IMR-90 (cell line): ENCODE data around the gene PDZD2. TPM values are rescaled to one million over a fixed set of nuclear protein-coding genes. Genes with fewer than 3 reads are reported as not detected.

ENCODE experiments used
- ATAC-seq: fragments of 200-7000 bp; cut with Tn5 transposase; 2 replicates; pipeline ENCODE4 v1.9.1; 2020; ENCODE audit warnings: low read depth, mild to moderate bottlenecking, moderate library complexity
- BruUV-seq: library from RNA; stranded (reverse); fragments of 400-500 nt; replicated peaks from 2 replicates; lab custom pipeline; 2021; lab: Mats Ljungman, UMichigan
- CTCF ChIA-PET: fragments of 300-600 bp; formaldehyde crosslinking; extraction: SDS; loops from one replicate; lab custom pipeline; 2021; ENCODE audit warnings: antibody characterized with exemption; lab: Yijun Ruan, JAX
- POLR2A ChIA-PET: fragments of 300-600 bp; sonication (Branson Sonifier 250); formaldehyde crosslinking; loops from one replicate; lab custom pipeline; 2022; ENCODE audit warnings: antibody characterized with exemption; ENCODE audit not compliant: unreplicated experiment; lab: Charles Lee
- DNase-seq: peaks from one replicate; pipeline ENCODE4 v3.0.0; 2013
- H2AFZ ChIP-seq: replicated peaks from 2 replicates; pipeline ENCODE3; 2013; ENCODE audit warnings: low read length, mild to moderate bottlenecking; ENCODE audit not compliant: poor library complexity
- H2AK5ac ChIP-seq: 2 replicates; pipeline ENCODE4 v1.6.1; 2013; ENCODE audit warnings: low read depth, low read length, inconsistent platforms
- H2AK9ac ChIP-seq: replicated peaks from 2 replicates; pipeline ENCODE3; 2013; ENCODE audit warnings: mild to moderate bottlenecking, low read depth, low read length, moderate library complexity; ENCODE audit not compliant: poor library complexity
- H2BK120ac ChIP-seq: 2 replicates; pipeline ENCODE4 v1.6.1; 2013; ENCODE audit warnings: low read depth, low read length, inconsistent platforms
- H2BK15ac ChIP-seq: 3 replicates; pipeline ENCODE4 v1.6.1; 2013; ENCODE audit warnings: low read depth, low read length, inconsistent platforms
- H2BK20ac ChIP-seq: 2 replicates; pipeline ENCODE4 v1.6.1; 2013; ENCODE audit warnings: low read depth, mild to moderate bottlenecking, inconsistent platforms, low read length, moderate library complexity
- H2BK5ac ChIP-seq: 2 replicates; pipeline ENCODE4 v1.6.1; 2013; ENCODE audit warnings: mild to moderate bottlenecking, low read depth, low read length, inconsistent platforms; ENCODE audit not compliant: poor library complexity, severe bottlenecking
- H3K14ac ChIP-seq: replicated peaks from 2 replicates; pipeline ENCODE4 v1.6.1; 2013; ENCODE audit warnings: low read depth, low read length, inconsistent platforms
- H3K18ac ChIP-seq: 2 replicates; pipeline ENCODE4 v1.6.1; 2013; ENCODE audit warnings: low read depth, low read length, control low read depth
- H3K23ac ChIP-seq: 2 replicates; pipeline ENCODE4 v1.6.1; 2013; ENCODE audit warnings: low read depth, low read length, inconsistent platforms
- H3K27ac ChIP-seq: 2 replicates; pipeline ENCODE4 v1.5.1; 2013; ENCODE audit warnings: mild to moderate bottlenecking, control low read depth, low read length; ENCODE audit not compliant: insufficient read depth
- H3K27me3 ChIP-seq: 2 replicates; pipeline ENCODE4 v1.6.1; 2013; ENCODE audit warnings: low read length; ENCODE audit not compliant: control insufficient read depth, insufficient read depth
- H3K36me3 ChIP-seq: 2 replicates; pipeline ENCODE4 v1.6.1; 2013; ENCODE audit warnings: low read length, mixed read lengths; ENCODE audit not compliant: control insufficient read depth, insufficient read depth
- H3K4ac ChIP-seq: 2 replicates; pipeline ENCODE4 v1.6.1; 2013; ENCODE audit warnings: low read depth, low read length, inconsistent platforms
- H3K4me1 ChIP-seq: 2 replicates; pipeline ENCODE4 v1.6.1; 2013; ENCODE audit warnings: low read length, mixed read lengths; ENCODE audit not compliant: control insufficient read depth, insufficient read depth
- H3K4me2 ChIP-seq: 2 replicates; pipeline ENCODE4 v1.6.1; 2013; ENCODE audit warnings: low read depth, mild to moderate bottlenecking, control low read depth, low read length, moderate library complexity
- H3K4me3 ChIP-seq: 2 replicates; pipeline ENCODE4 v1.5.1; 2013; ENCODE audit warnings: low read depth, mild to moderate bottlenecking, control low read depth, low read length, moderate library complexity; ENCODE audit not compliant: insufficient read depth
- H3K56ac ChIP-seq: 2 replicates; pipeline ENCODE4 v1.6.1; 2013; ENCODE audit warnings: low read length, inconsistent platforms; ENCODE audit not compliant: insufficient read depth; ENCODE audit errors: extremely low read depth
- H3K79me1 ChIP-seq, 2 experiments: 2 replicates each; pipeline ENCODE4 v1.6.1; 2013; ENCODE audit warnings: low read length in 2 of 2, inconsistent platforms in 1 of 2, low read depth in 1 of 2
- H3K9ac ChIP-seq: 2 replicates; pipeline ENCODE4 v1.6.1; 2013; ENCODE audit warnings: low read depth, low read length, control low read depth
- H3K9me1 ChIP-seq: 2 replicates; pipeline ENCODE4 v1.6.1; 2013; ENCODE audit warnings: low read length, inconsistent platforms; ENCODE audit not compliant: insufficient read depth
- H3K9me3 ChIP-seq: 2 replicates; pipeline ENCODE4 v1.6.1; 2013; ENCODE audit warnings: low read length; ENCODE audit not compliant: control insufficient read depth, insufficient read depth
- H4K20me1 ChIP-seq: 2 replicates; pipeline ENCODE4 v1.6.1; 2013; ENCODE audit warnings: low read length, inconsistent platforms; ENCODE audit not compliant: insufficient read depth
- H4K5ac ChIP-seq: 2 replicates; pipeline ENCODE4 v1.6.1; 2013; ENCODE audit warnings: mild to moderate bottlenecking, low read depth, low read length, control low read depth
- H4K8ac ChIP-seq, 2 experiments: 2 replicates each; pipeline ENCODE4 v1.6.1; 2013; ENCODE audit warnings: low read depth in 2 of 2, low read length in 2 of 2, control low read depth in 1 of 2, inconsistent platforms in 1 of 2
- H4K91ac ChIP-seq: 2 replicates; pipeline ENCODE4 v1.6.1; 2013; ENCODE audit warnings: low read depth, low read length, inconsistent platforms; ENCODE audit not compliant: insufficient read depth
- BHLHE40 ChIP-seq: fragments of 150-350 bp; IDR thresholded peaks from 2 replicates; pipeline ENCODE4 v1.6.1; 2016; ENCODE audit warnings: mild to moderate bottlenecking, low read depth, low read length
- CEBPB ChIP-seq: IDR thresholded peaks from 2 replicates; pipeline ENCODE4 v1.6.1; 2012; ENCODE audit warnings: low read depth, low read length, improper control_type of control experiment
- CHD1 ChIP-seq: IDR thresholded peaks from 2 replicates; pipeline ENCODE4 v1.6.1; 2012; ENCODE audit warnings: low read depth, low read length, improper control_type of control experiment
- CTCF ChIP-seq: conservative IDR thresholded peaks from 2 replicates; pipeline ENCODE4 v1.5.1; 2012; ENCODE audit warnings: mild to moderate bottlenecking, low read depth, low read length, improper control_type of control experiment
- ELK1 ChIP-seq: fragments of 150-350 bp; IDR thresholded peaks from 2 replicates; pipeline ENCODE4 v1.6.1; 2016; ENCODE audit warnings: low read depth, mild to moderate bottlenecking, low read length, moderate library complexity, borderline replicate concordance
- FOS ChIP-seq: fragments of 150-350 bp; IDR thresholded peaks from 2 replicates; pipeline ENCODE4 v1.6.1; 2016; ENCODE audit warnings: low read depth, low read length
- MAFK ChIP-seq: IDR thresholded peaks from 2 replicates; pipeline ENCODE4 v1.6.1; 2012; ENCODE audit warnings: low read depth, low read length, improper control_type of control experiment
- MAZ ChIP-seq: IDR thresholded peaks from 2 replicates; pipeline ENCODE4 v1.6.1; 2012; ENCODE audit warnings: low read depth, mild to moderate bottlenecking, low read length, improper control_type of control experiment, moderate library complexity, borderline replicate concordance
- MXI1 ChIP-seq: IDR thresholded peaks from 2 replicates; pipeline ENCODE4 v1.6.1; 2012; ENCODE audit warnings: low read depth, mild to moderate bottlenecking, low read length, moderate library complexity, borderline replicate concordance
- NFE2L2 ChIP-seq: fragments of 150-350 bp; IDR thresholded peaks from 2 replicates; pipeline ENCODE4 v1.6.1; 2016; ENCODE audit warnings: low read depth, mild to moderate bottlenecking, low read length
- POLR2A ChIP-seq: IDR thresholded peaks from 2 replicates; pipeline ENCODE4 v1.6.1; 2012; ENCODE audit warnings: mild to moderate bottlenecking, low read depth, low read length
- RAD21 ChIP-seq: IDR thresholded peaks from 2 replicates; pipeline ENCODE4 v1.6.1; 2012; ENCODE audit warnings: low read length, improper control_type of control experiment
- RCOR1 ChIP-seq: IDR thresholded peaks from 2 replicates; pipeline ENCODE4 v1.6.1; 2012; ENCODE audit warnings: mild to moderate bottlenecking, low read length, improper control_type of control experiment; ENCODE audit not compliant: insufficient replicate concordance
- RFX5 ChIP-seq: IDR thresholded peaks from 2 replicates; pipeline ENCODE4 v1.8.0; 2012; ENCODE audit warnings: low read depth, mild to moderate bottlenecking, low read length, moderate library complexity
- SMC3 ChIP-seq: fragments of 150-350 bp; IDR thresholded peaks from 2 replicates; pipeline ENCODE4 v1.6.1; 2016; ENCODE audit warnings: low read depth, mild to moderate bottlenecking, antibody characterized with exemption, low read length, moderate library complexity
- USF2 ChIP-seq: fragments of 150-350 bp; IDR thresholded peaks from 2 replicates; pipeline ENCODE4 v1.6.1; 2017; ENCODE audit warnings: mild to moderate bottlenecking, antibody characterized with exemption, low read length, low read depth
- WGBS, 2 experiments: methylation state at CpG; one replicate each; pipeline versions ENCODE4 v1.1.5 to v1.1.7; 2013; ENCODE audit warnings: missing lambda C conversion rate in 2 of 2; ENCODE audit not compliant: insufficient read length in 1 of 2; ENCODE audit errors: extremely low coverage in 2 of 2; 5-methylcytosine and 5-hydroxymethylcytosine counted together
- dilution Hi-C: fragments of 300-500 bp; cut with HindIII; formaldehyde crosslinking; loops from one replicate; pipeline ENCODE4 v1.14.3; 2018; ENCODE audit warnings: low sequenced_read_pairs; ENCODE audit not compliant: unreplicated experiment
- in situ Hi-C: fragments of 300-500 bp; cut with MboI; formaldehyde crosslinking; loops from 3 replicates; pipeline ENCODE4 v1.14.3; 2019; ENCODE audit warnings: low sequenced_read_pairs, inconsistent platforms, mixed read lengths
- intact Hi-C: fragments of 100-400 bp; cut with micrococcal nuclease; formaldehyde crosslinking; loops from 2 replicates; pipeline ENCODE4 v1.10.0; 2022
- polyA plus RNA-seq, 3 experiments: library from polyadenylated mRNA; depleted of rRNA; stranded (reverse); fragments of >200 nt; gene quantifications; 2 replicates each; pipeline ENCODE4 v1.2.3, GENCODE V29; 2012; ENCODE audit warnings: low replicate concordance in 1 of 3
- total RNA-seq: library from RNA; depleted of rRNA; stranded (reverse); fragments of >200 nt; gene quantifications from 2 replicates; pipeline ENCODE4 v1.2.3, GENCODE V29; 2012

PDZD2 gene
- total and polyA plus RNA-seq, 2 of the 4 experiments (the other 2 are of a cell fraction) = under 0.01 to 0.02 TPM

- H4K8ac ChIP-seq = no peak overlapping the region
- H4K5ac ChIP-seq = no peak overlapping the region
- no peak for ATAC-seq
- no peak for TF ChIP-seq USF2
- no peak for TF ChIP-seq ELK1
- no peak for TF ChIP-seq MAZ
- TF ChIP-seq MXI1 = no peak
- no peak for TF ChIP-seq BHLHE40
- no peak for TF ChIP-seq CTCF
- TF ChIP-seq FOS = no peak
- TF ChIP-seq POLR2A = no peak
- no peak for TF ChIP-seq SMC3
- TF ChIP-seq CHD1 = no peak
- TF ChIP-seq MAFK = no peak
- TF ChIP-seq CEBPB = no peak
- TF ChIP-seq RCOR1 = no peak
- no peak for TF ChIP-seq RFX5
- no peak for TF ChIP-seq RAD21
- no peak for TF ChIP-seq NFE2L2
- H3K4me3 ChIP-seq = no peak overlapping the region
- intact Hi-C loops = no loop called here
- H3K56ac ChIP-seq = no peak overlapping the region
- H2AFZ ChIP-seq = no peak overlapping the region
- H3K27me3 ChIP-seq = peaks cover 10% of the 10 kb centered on the region
- H4K20me1 ChIP-seq = no peaks in the 10 kb centered on the region
- H2BK20ac ChIP-seq = no peak overlapping the region
- H3K9ac ChIP-seq = no peak overlapping the region
- H2AK5ac ChIP-seq = no peak overlapping the region
- dilution Hi-C loops = no loop called here
- no CpG with 5 or more reads among the region's 2 CpGs for WGBS, 2 experiments
- H3K9me3 ChIP-seq = no peaks in the 10 kb centered on the region
- no peak overlapping the region for H3K27ac ChIP-seq
- no peak overlapping the region for H2AK9ac ChIP-seq
- no peak overlapping the region for H4K91ac ChIP-seq
- no peaks in the 10 kb centered on the region for H3K79me1 ChIP-seq
- no peak overlapping the region for H2BK120ac ChIP-seq
- ChIA-PET CTCF (no interaction called here), POLR2A (no interaction called here)
- H3K14ac ChIP-seq = no peak overlapping the region
- H2BK15ac ChIP-seq = no peak overlapping the region
- H3K4ac ChIP-seq = no peak overlapping the region
- H3K4me2 ChIP-seq = no peak overlapping the region
- H3K9me1 ChIP-seq = no peaks in the 10 kb centered on the region
- H3K23ac ChIP-seq = no peak overlapping the region
- H3K4me1 ChIP-seq = no peaks in the 10 kb centered on the region
- H2BK5ac ChIP-seq = no peak overlapping the region
- H3K36me3 ChIP-seq = no peaks in the 10 kb centered on the region
- no peak for DNase-seq
- in situ Hi-C loops = no loop called here
- no peak overlapping the region for H3K18ac ChIP-seq
- no TSS peak for BruUV-seq
Measured at GRCh38 chr5:31794009-31794408, 155.1 kb downstream of the PDZD2 start.
